Measurements from ENCODE around the gene C17orf67.

The C17orf67 gene

GRCh38 chr17:56772442-56772841 is 61.3 kb downstream of the C17orf67 start:
- Histone ChIP-seq H3K4me3 (ENCODE audit: low read length) (no peak overlapping the region), H3K9me3 (ENCODE audit: control insufficient read depth, insufficient read depth, low read length) (no peaks in the 10 kb centered on the region), H3K9me2 (replicated peaks; ENCODE audit: control insufficient read depth, low read length) (no peaks in the 10 kb centered on the region), H3F3A (ENCODE audit: control insufficient read depth, insufficient read depth) (no peaks in the 10 kb centered on the region), H3K27ac (ENCODE audit: low read depth, low read length) (no peak overlapping the region), H3K79me2 (ENCODE audit: control insufficient read depth, low read length) (no peaks in the 10 kb centered on the region), H3K27me3 (ENCODE audit: control insufficient read depth, low read length) (peaks cover 3% of the 10 kb centered on the region; the same call in 1 of the 2 replicates), H3K36me3 (ENCODE audit: control insufficient read depth, low read length) (no peaks in the 10 kb centered on the region), H3K4me1 (ENCODE audit: control insufficient read depth, low read length) (no peaks in the 10 kb centered on the region), H3K4me2 (ENCODE audit: low read length) (no peak overlapping the region), H4K20me1 (ENCODE audit: control insufficient read depth, insufficient read depth, low read depth, low read length) (no peaks in the 10 kb centered on the region)
- TF ChIP-seq CTCF (IDR thresholded peaks at IDR 0.05; ENCODE audit: low read depth, low read length, poor library complexity, severe bottlenecking) (no peak), EZH2phosphoT487 (IDR thresholded peaks at IDR 0.05; ENCODE audit: borderline replicate concordance, low read length) (no peak)

- H4K20me1 ChIP-seq (ENCODE audit: control insufficient read depth, insufficient read depth, low read depth, low read length): no peaks in the 10 kb centered on the region
- H3K27me3 ChIP-seq (ENCODE audit: control insufficient read depth, low read length): peaks cover 5% of the 10 kb centered on the region; the same call in 1 of the 2 replicates
- no peaks in the 10 kb centered on the region for H3K36me3 ChIP-seq (ENCODE audit: control insufficient read depth, low read length)
- no peaks in the 10 kb centered on the region for H3F3A ChIP-seq (ENCODE audit: control insufficient read depth, insufficient read depth)
- H3K4me2 ChIP-seq (ENCODE audit: low read length): no peak overlapping the region
- H3K9me2 ChIP-seq (replicated peaks; ENCODE audit: control insufficient read depth, low read length): no peaks in the 10 kb centered on the region
- no peak for TF ChIP-seq CTCF (IDR thresholded peaks at IDR 0.05; ENCODE audit: low read depth, low read length, poor library complexity, severe bottlenecking)
- no peaks in the 10 kb centered on the region for H3K4me1 ChIP-seq (ENCODE audit: control insufficient read depth, low read length)
- H3K79me2 ChIP-seq (ENCODE audit: control insufficient read depth, low read length): no peaks in the 10 kb centered on the region
- no peak overlapping the region for H3K27ac ChIP-seq (ENCODE audit: low read depth, low read length)
- no peak overlapping the region for H3K4me3 ChIP-seq (ENCODE audit: low read length)
- no peaks in the 10 kb centered on the region for H3K9me3 ChIP-seq (ENCODE audit: control insufficient read depth, insufficient read depth, low read length)
Observed at GRCh38 chr17:56771975-56772374, 61.7 kb downstream of the C17orf67 start.

GRCh38 chr17:56771563-56771962 is 62.2 kb downstream of the C17orf67 start:
- Histone ChIP-seq H3K79me2 (ENCODE audit: control insufficient read depth, low read length) (no peaks in the 10 kb centered on the region), H3K9me3 (ENCODE audit: control insufficient read depth, insufficient read depth, low read length) (no peaks in the 10 kb centered on the region), H3F3A (ENCODE audit: control insufficient read depth, insufficient read depth) (no peaks in the 10 kb centered on the region), H3K4me3 (ENCODE audit: low read length) (no peak overlapping the region), H3K4me2 (ENCODE audit: low read length) (no peak overlapping the region), H3K27ac (ENCODE audit: low read depth, low read length) (no peak overlapping the region), H3K4me1 (ENCODE audit: control insufficient read depth, low read length) (no peaks in the 10 kb centered on the region), H3K9me2 (replicated peaks; ENCODE audit: control insufficient read depth, low read length) (no peaks in the 10 kb centered on the region), H3K27me3 (ENCODE audit: control insufficient read depth, low read length) (peaks cover 10% of the 10 kb centered on the region; the same call in 1 of the 2 replicates), H4K20me1 (ENCODE audit: control insufficient read depth, insufficient read depth, low read depth, low read length) (no peaks in the 10 kb centered on the region), H3K36me3 (ENCODE audit: control insufficient read depth, low read length) (no peaks in the 10 kb centered on the region)
- TF ChIP-seq EZH2phosphoT487 (IDR thresholded peaks at IDR 0.05; ENCODE audit: borderline replicate concordance, low read length) (no peak), CTCF (IDR thresholded peaks at IDR 0.05; ENCODE audit: low read depth, low read length, poor library complexity, severe bottlenecking) (no peak)

- Histone ChIP-seq H3K4me1 (ENCODE audit: control insufficient read depth, low read length) (no peaks in the 10 kb centered on the region), H3K27ac (ENCODE audit: low read depth, low read length) (no peak overlapping the region), H3K4me3 (ENCODE audit: low read length) (no peak overlapping the region), H4K20me1 (ENCODE audit: control insufficient read depth, insufficient read depth, low read depth, low read length) (no peaks in the 10 kb centered on the region), H3K9me2 (replicated peaks; ENCODE audit: control insufficient read depth, low read length) (no peaks in the 10 kb centered on the region), H3K4me2 (ENCODE audit: low read length) (no peak overlapping the region), H3F3A (ENCODE audit: control insufficient read depth, insufficient read depth) (no peaks in the 10 kb centered on the region), H3K9me3 (ENCODE audit: control insufficient read depth, insufficient read depth, low read length) (no peaks in the 10 kb centered on the region), H3K27me3 (ENCODE audit: control insufficient read depth, low read length) (peaks cover 15% of the 10 kb centered on the region; the same call in 1 of the 2 replicates), H3K36me3 (ENCODE audit: control insufficient read depth, low read length) (no peaks in the 10 kb centered on the region), H3K79me2 (ENCODE audit: control insufficient read depth, low read length) (no peaks in the 10 kb centered on the region)
- TF ChIP-seq CTCF (IDR thresholded peaks at IDR 0.05; ENCODE audit: low read depth, low read length, poor library complexity, severe bottlenecking): no peak
- TF ChIP-seq EZH2phosphoT487 (IDR thresholded peaks at IDR 0.05; ENCODE audit: borderline replicate concordance, low read length): no peak
Observed at GRCh38 chr17:56770427-56770826, 63.3 kb downstream of the C17orf67 start.

Data from DOHH2 (cell line).